Fibroblast of upper back skin (primary cell): ENCODE data around the gene SETX.
"Not testable (repeated sequence)": the region's sequence is repeated elsewhere in the genome, so short reads cannot be mapped to it uniquely, and the experiment has no call there.

Source experiments
- DNase-seq: peaks from one replicate; pipeline ENCODE4 v3.0.0-alpha.2; 2013

SETX gene

GRCh38 chr9:132354637-132355355 lies at the start of gene SETX:
SETX (minus strand) TSS chr9:132354986; CDS start chr9:132349428, 5,558 bp downstream.
- peak; percentile 97 for DNase-seq

GRCh38 chr9:132404228-132404881 lies 49.6 kb upstream of the SETX start:
- peak; percentile 18 for DNase-seq

GRCh38 chr9:132401824-132402223 lies 47.0 kb upstream of the SETX start:
- no peak for DNase-seq

- DNase-seq = no peak
These were observed 40.8 kb upstream of the SETX start for GRCh38 chr9:132395560-132395959.

GRCh38 chr9:132391449-132391848 lies 36.7 kb upstream of the SETX start:
- no peak for DNase-seq

- DNase-seq = no peak
These were observed 36.2 kb upstream of the SETX start for GRCh38 chr9:132390966-132391365.

- DNase-seq = no peak
These were observed 32.3 kb upstream of the SETX start for GRCh38 chr9:132387133-132387532.

- no peak for DNase-seq
These were observed 29.6 kb upstream of the SETX start for GRCh38 chr9:132384376-132384775.

- no peak for DNase-seq
These were observed 28.7 kb upstream of the SETX start for GRCh38 chr9:132383462-132383883.

- DNase-seq = no peak
These were observed 27.3 kb upstream of the SETX start for GRCh38 chr9:132381966-132382541.

- DNase-seq = not testable (repeated sequence)
These were observed 23.6 kb upstream of the SETX start for GRCh38 chr9:132378416-132378815.

GRCh38 chr9:132377769-132378168 lies 23.0 kb upstream of the SETX start:
- not testable (repeated sequence) for DNase-seq

- DNase-seq = no peak
These were observed 17.6 kb upstream of the SETX start for GRCh38 chr9:132372177-132373095.

GRCh38 chr9:132370592-132370991 lies 15.8 kb upstream of the SETX start:
- no peak for DNase-seq

- no peak for DNase-seq
These were observed 14.6 kb upstream of the SETX start for GRCh38 chr9:132369421-132369820.

GRCh38 chr9:132367613-132368313 lies 13.0 kb upstream of the SETX start:
- no peak for DNase-seq

- DNase-seq = no peak
These were observed 11.7 kb upstream of the SETX start for GRCh38 chr9:132366481-132366880.

- DNase-seq = no peak
These were observed 11.2 kb upstream of the SETX start for GRCh38 chr9:132365986-132366385.

GRCh38 chr9:132364068-132364467 lies 9.3 kb upstream of the SETX start:
- no peak for DNase-seq

- DNase-seq = no peak
These were observed 3.0 kb upstream of the SETX start for GRCh38 chr9:132357764-132358163.

- DNase-seq = no peak
These were observed 1.6 kb upstream of the SETX start for GRCh38 chr9:132356324-132356924.
